H9 (cell line): ENCODE measurements around the gene B3GNT2. TPM values are rescaled to one million over a fixed set of nuclear protein-coding genes. Genes with fewer than 3 reads are reported as not detected.

Experiments
- DNase-seq: peaks from one replicate; pipeline ENCODE4 v3.0.0-alpha.2; 2017
- H2AFZ ChIP-seq: one replicate; pipeline ENCODE4 v1.6.1; 2013; ENCODE audit warnings: mild to moderate bottlenecking, low read length, control low read depth, moderate library complexity
- H2AK5ac ChIP-seq: 2 replicates; pipeline ENCODE4 v1.6.1; 2013; ENCODE audit warnings: low read length, control low read depth, mixed read lengths; ENCODE audit not compliant: insufficient read length
- H2BK120ac ChIP-seq: one replicate; pipeline ENCODE4 v1.6.1; 2013; ENCODE audit warnings: low read depth, mild to moderate bottlenecking, low read length, control low read depth, inconsistent platforms; ENCODE audit not compliant: poor library complexity, severe bottlenecking
- H2BK12ac ChIP-seq: 2 replicates; pipeline ENCODE4 v1.6.1; 2013; ENCODE audit warnings: low read length, control low read depth, mixed read lengths, low read depth; ENCODE audit not compliant: insufficient read length
- H2BK15ac ChIP-seq: 2 replicates; pipeline ENCODE4 v1.6.1; 2013; ENCODE audit warnings: low read depth, low read length, control low read depth
- H2BK20ac ChIP-seq: one replicate; pipeline ENCODE4 v1.6.1; 2013; ENCODE audit warnings: low read depth, mild to moderate bottlenecking, low read length, control low read depth, inconsistent platforms; ENCODE audit not compliant: poor library complexity, severe bottlenecking
- H2BK5ac ChIP-seq: 2 replicates; pipeline ENCODE4 v1.6.1; 2013; ENCODE audit warnings: low read length, control low read depth, mixed read lengths; ENCODE audit not compliant: insufficient read length
- H3K14ac ChIP-seq: 2 replicates; pipeline ENCODE4 v1.6.1; 2013; ENCODE audit warnings: low read length, control low read depth; ENCODE audit not compliant: insufficient read depth
- H3K18ac ChIP-seq: 2 replicates; pipeline ENCODE4 v1.6.1; 2013; ENCODE audit warnings: low read depth, mild to moderate bottlenecking, mixed read lengths, low read length, control low read depth; ENCODE audit not compliant: insufficient read length
- H3K23ac ChIP-seq: 2 replicates; pipeline ENCODE4 v1.6.1; 2013; ENCODE audit warnings: low read length, control low read depth, mixed read lengths, low read depth; ENCODE audit not compliant: insufficient read length
- H3K23me2 ChIP-seq: 2 replicates; pipeline ENCODE4 v1.6.1; 2013; ENCODE audit warnings: low read depth, mild to moderate bottlenecking, mixed read lengths, low read length, control low read depth; ENCODE audit not compliant: insufficient read length, poor library complexity, severe bottlenecking
- H3K27ac ChIP-seq: 2 replicates; pipeline ENCODE4 v1.5.1; 2013; ENCODE audit warnings: low read length, control low read depth, mixed read lengths, low read depth; ENCODE audit not compliant: insufficient read length
- H3K27me3 ChIP-seq: 2 replicates; pipeline ENCODE4 v1.6.1; 2013; ENCODE audit warnings: low read length, control low read depth, inconsistent platforms; ENCODE audit not compliant: insufficient read depth
- H3K4ac ChIP-seq: 2 replicates; pipeline ENCODE4 v1.6.1; 2013; ENCODE audit warnings: low read depth, mild to moderate bottlenecking, control low read depth, inconsistent platforms, low read length, moderate library complexity
- H3K4me1 ChIP-seq: 2 replicates; pipeline ENCODE4 v1.6.1; 2013; ENCODE audit warnings: low read length, control low read depth, inconsistent platforms; ENCODE audit not compliant: insufficient read depth
- H3K4me2 ChIP-seq: 2 replicates; pipeline ENCODE4 v1.6.1; 2013; ENCODE audit warnings: low read length, control low read depth, mixed read lengths; ENCODE audit not compliant: insufficient read length, insufficient read depth
- H3K56ac ChIP-seq: 2 replicates; pipeline ENCODE4 v1.6.1; 2013; ENCODE audit warnings: low read depth, mild to moderate bottlenecking, mixed read lengths, low read length, control low read depth; ENCODE audit not compliant: insufficient read length
- H3K79me1 ChIP-seq: 2 replicates; pipeline ENCODE4 v1.6.1; 2013; ENCODE audit warnings: low read depth, mild to moderate bottlenecking, moderate library complexity, low read length, control low read depth, inconsistent platforms; ENCODE audit not compliant: insufficient read depth, poor library complexity, severe bottlenecking
- H3K79me2 ChIP-seq: 2 replicates; pipeline ENCODE4 v1.6.1; 2013; ENCODE audit warnings: low read length, control low read depth, inconsistent platforms; ENCODE audit not compliant: insufficient read depth
- H3K9ac ChIP-seq: 2 replicates; pipeline ENCODE4 v1.6.1; 2013; ENCODE audit warnings: low read length, control low read depth, mixed read lengths; ENCODE audit not compliant: insufficient read length; ENCODE audit errors: extremely low read depth
- H3K9me3 ChIP-seq: one replicate; pipeline ENCODE4 v1.6.1; 2013; ENCODE audit warnings: low read depth, low read length, inconsistent platforms; ENCODE audit not compliant: control insufficient read depth
- H3T11ph ChIP-seq: one replicate; pipeline ENCODE4 v1.6.1; 2013; ENCODE audit warnings: mild to moderate bottlenecking, low read length, control low read depth, inconsistent platforms
- H4K20me1 ChIP-seq: one replicate; pipeline ENCODE4 v1.6.1; 2013; ENCODE audit not compliant: control insufficient read depth, insufficient read length, insufficient read depth
- H4K5ac ChIP-seq: 2 replicates; pipeline ENCODE4 v1.6.1; 2013; ENCODE audit warnings: low read depth, mild to moderate bottlenecking, mixed read lengths, low read length, control low read depth; ENCODE audit not compliant: insufficient read length
- H4K8ac ChIP-seq: replicated peaks from 2 replicates; pipeline ENCODE4 v1.6.1; 2013; ENCODE audit warnings: low read length, control low read depth, mixed read lengths, low read depth; ENCODE audit not compliant: insufficient read length
- H4K91ac ChIP-seq: 2 replicates; pipeline ENCODE4 v1.6.1; 2013; ENCODE audit warnings: low read depth, mild to moderate bottlenecking, moderate library complexity, mixed read lengths, low read length, control low read depth; ENCODE audit not compliant: insufficient read length
- H3K27ac Mint-ChIP-seq, 3 experiments: 2 replicates in 2 of 3; 3 replicates in 1 of 3; pipeline ENCODE4 v1.8.0; 2020 to 2021; ENCODE audit warnings: mixed read lengths in 3 of 3, mild to moderate bottlenecking in 1 of 3, moderate library complexity in 1 of 3
- H3K27me3 Mint-ChIP-seq: 2 replicates; pipeline ENCODE4 v1.8.0; 2021; ENCODE audit warnings: low read depth, mild to moderate bottlenecking, moderate library complexity, mixed read lengths
- H3K36me3 Mint-ChIP-seq, 3 experiments: 2 replicates in 2 of 3; 3 replicates in 1 of 3; pipeline ENCODE4 v1.8.0; 2020 to 2021; ENCODE audit warnings: low read depth in 3 of 3, mixed read lengths in 3 of 3; ENCODE audit not compliant: insufficient read depth in 1 of 3
- H3K4me1 Mint-ChIP-seq, 2 experiments: 2 replicates each; pipeline ENCODE4 v1.8.0; 2020; ENCODE audit warnings: mixed read lengths in 2 of 2
- H3K4me3 Mint-ChIP-seq, 2 experiments: 2 replicates in 1 of 2; 3 replicates in 1 of 2; pipeline ENCODE4 v1.8.0; 2020 to 2021; ENCODE audit warnings: mild to moderate bottlenecking in 2 of 2, mixed read lengths in 2 of 2, moderate library complexity in 1 of 2
- H3K9me3 Mint-ChIP-seq, 2 experiments: 2 replicates in 1 of 2; 3 replicates in 1 of 2; pipeline ENCODE4 v1.8.0; 2020; ENCODE audit warnings: mild to moderate bottlenecking in 2 of 2, mixed read lengths in 2 of 2, moderate library complexity in 1 of 2
- WGBS: extraction: QIAGEN DNeasy Blood & Tissue Kit; methylation state at CpG from one replicate; pipeline ENCODE4 v1.1.7; 2013; ENCODE audit warnings: missing lambda C conversion rate, low lambda C conversion rate, mixed read lengths; ENCODE audit not compliant: insufficient read length; ENCODE audit errors: extremely low coverage; 5-methylcytosine and 5-hydroxymethylcytosine counted together
- total RNA-seq: library from RNA; stranded (reverse); gene quantifications from 2 replicates; pipeline ENCODE4 v1.2.1, GENCODE V29; 2021
- TF ChIP-seq, protein P1 (sequence below): fragments of 200-600 bp; sonication (generic); conservative IDR thresholded peaks from 3 replicates; pipeline ENCODE4 v1.8.0; 2021; ENCODE audit warnings: antibody characterized with exemption, mild to moderate bottlenecking

Gene B3GNT2
- total RNA-seq, 1 experiment from 2014 or later, result 55.3 TPM

DNA sequence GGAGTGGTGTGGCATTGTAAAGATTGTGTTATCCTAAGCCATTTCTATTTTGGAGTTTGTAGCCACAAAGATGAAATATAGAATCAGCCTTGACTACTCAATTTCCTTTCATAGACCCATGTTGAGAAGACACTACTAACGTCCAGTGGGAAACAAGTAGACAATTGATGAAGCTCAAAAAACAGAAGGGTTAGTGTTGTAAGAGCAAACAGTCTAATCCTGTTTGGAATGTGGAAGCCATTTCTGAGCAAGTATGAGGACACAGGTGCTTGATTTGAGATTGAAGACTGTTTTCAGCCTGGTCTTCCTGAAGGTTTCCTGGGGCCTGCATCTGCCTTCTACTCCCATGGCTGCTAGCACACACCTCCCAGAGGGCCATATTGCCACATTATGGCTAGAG, 29.1 kb downstream of the B3GNT2 start:
- H3K23ac ChIP-seq, result no peak overlapping the region
- no peak overlapping the region for H3K18ac ChIP-seq
- H3K23me2 ChIP-seq, result no peaks in the 10 kb centered on the region
- no peak overlapping the region for H4K5ac ChIP-seq
- Mint-ChIP-seq H3K27ac (peak overlapping the region in 1 of 3 experiments; percentile 87; a peak in 1 of 7 replicates), H3K4me3 (no peak overlapping the region), H3K36me3 (peaks cover 30 to 61% (median 37%) of the 10 kb centered on the region in 3 experiments), H3K4me1 (peaks cover 10 to 22% of the 10 kb centered on the region in 2 experiments), H3K27me3 (no peaks in the 10 kb centered on the region), H3K9me3 (no peaks in the 10 kb centered on the region; a peak in 1 of 5 replicates)
- no CpG with 5 or more reads among the region's 1 CpG for WGBS
- H2AFZ ChIP-seq, result no peak overlapping the region
- H4K20me1 ChIP-seq, result no peaks in the 10 kb centered on the region
- H3K4ac ChIP-seq, result no peak overlapping the region
- no peak overlapping the region for H2AK5ac ChIP-seq
- no peak overlapping the region for H3T11ph ChIP-seq
- H2BK5ac ChIP-seq, result no peak overlapping the region
- no peak overlapping the region for H2BK120ac ChIP-seq
- H2BK20ac ChIP-seq, result no peak overlapping the region
- H3K4me2 ChIP-seq, result no peak overlapping the region
- no peaks in the 10 kb centered on the region for H3K27me3 ChIP-seq
- H2BK15ac ChIP-seq, result no peak overlapping the region
- no peak overlapping the region for H2BK12ac ChIP-seq
- no peak overlapping the region for H3K9ac ChIP-seq
- no peak for DNase-seq
- H3K9me3 ChIP-seq, result no peaks in the 10 kb centered on the region
- peaks cover 4% of the 10 kb centered on the region; the same call in 1 of the 2 replicates for H3K79me2 ChIP-seq
- no peak overlapping the region for H3K27ac ChIP-seq
- no peaks in the 10 kb centered on the region for H3K4me1 ChIP-seq
- no peak overlapping the region for H4K91ac ChIP-seq
- no peak overlapping the region for H3K56ac ChIP-seq
- no peak overlapping the region for H3K14ac ChIP-seq
- TF ChIP-seq, protein P1, sequence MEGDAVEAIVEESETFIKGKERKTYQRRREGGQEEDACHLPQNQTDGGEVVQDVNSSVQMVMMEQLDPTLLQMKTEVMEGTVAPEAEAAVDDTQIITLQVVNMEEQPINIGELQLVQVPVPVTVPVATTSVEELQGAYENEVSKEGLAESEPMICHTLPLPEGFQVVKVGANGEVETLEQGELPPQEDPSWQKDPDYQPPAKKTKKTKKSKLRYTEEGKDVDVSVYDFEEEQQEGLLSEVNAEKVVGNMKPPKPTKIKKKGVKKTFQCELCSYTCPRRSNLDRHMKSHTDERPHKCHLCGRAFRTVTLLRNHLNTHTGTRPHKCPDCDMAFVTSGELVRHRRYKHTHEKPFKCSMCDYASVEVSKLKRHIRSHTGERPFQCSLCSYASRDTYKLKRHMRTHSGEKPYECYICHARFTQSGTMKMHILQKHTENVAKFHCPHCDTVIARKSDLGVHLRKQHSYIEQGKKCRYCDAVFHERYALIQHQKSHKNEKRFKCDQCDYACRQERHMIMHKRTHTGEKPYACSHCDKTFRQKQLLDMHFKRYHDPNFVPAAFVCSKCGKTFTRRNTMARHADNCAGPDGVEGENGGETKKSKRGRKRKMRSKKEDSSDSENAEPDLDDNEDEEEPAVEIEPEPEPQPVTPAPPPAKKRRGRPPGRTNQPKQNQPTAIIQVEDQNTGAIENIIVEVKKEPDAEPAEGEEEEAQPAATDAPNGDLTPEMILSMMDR, result no peak
- H4K8ac ChIP-seq, result no peak overlapping the region
- H3K79me1 ChIP-seq, result peaks cover 3% of the 10 kb centered on the region
